GM21528 (cell line): ENCODE results near the gene SYNE3.

Experiments
- ATAC-seq: cut with Tn5 transposase; IDR thresholded peaks from one replicate; pipeline ENCODE4 v1.9.1; 2021; ENCODE audit warnings: mild to moderate bottlenecking, moderate library complexity; ENCODE audit not compliant: unreplicated experiment, low FRiP score

Gene SYNE3

GRCh38 chr14:95516554-95517181, at the start of gene SYNE3:
SYNE3 (minus strand) TSS chr14:95516650; CDS start chr14:95475821, 40,829 bp downstream.
- ATAC-seq, result peak; percentile 52

GRCh38 chr14:95564060-95564459, 47.6 kb upstream of the SYNE3 start:
- no peak for ATAC-seq

- ATAC-seq, result no peak
Measured at GRCh38 chr14:95562892-95563685, 46.6 kb upstream of the SYNE3 start.

- peak; percentile 89 for ATAC-seq
Measured at GRCh38 chr14:95561001-95561412, 44.6 kb upstream of the SYNE3 start.

- no peak for ATAC-seq
Measured at GRCh38 chr14:95559203-95559602, 42.8 kb upstream of the SYNE3 start.

GRCh38 chr14:95557832-95558231, 41.4 kb upstream of the SYNE3 start:
- ATAC-seq, result no peak

GRCh38 chr14:95557291-95557690, 40.8 kb upstream of the SYNE3 start:
- no peak for ATAC-seq

- ATAC-seq, result no peak
Measured at GRCh38 chr14:95555053-95555452, 38.6 kb upstream of the SYNE3 start.

- no peak for ATAC-seq
Measured at GRCh38 chr14:95553141-95553540, 36.7 kb upstream of the SYNE3 start.

GRCh38 chr14:95551435-95551834, 35.0 kb upstream of the SYNE3 start:
- no peak for ATAC-seq

GRCh38 chr14:95549656-95550585, 33.5 kb upstream of the SYNE3 start:
- no peak for ATAC-seq

- no peak for ATAC-seq
Measured at GRCh38 chr14:95548328-95548929, 32.0 kb upstream of the SYNE3 start.

- ATAC-seq, result no peak
Measured at GRCh38 chr14:95547626-95548327, 31.3 kb upstream of the SYNE3 start.

- no peak for ATAC-seq
Measured at GRCh38 chr14:95547272-95547625, 30.8 kb upstream of the SYNE3 start.

GRCh38 chr14:95545515-95546168, 29.2 kb upstream of the SYNE3 start:
- no peak for ATAC-seq

- ATAC-seq, result no peak
Measured at GRCh38 chr14:95544588-95544987, 28.1 kb upstream of the SYNE3 start.

GRCh38 chr14:95543021-95543420, 26.6 kb upstream of the SYNE3 start:
- ATAC-seq, result no peak

GRCh38 chr14:95541932-95542930, 25.8 kb upstream of the SYNE3 start:
- no peak for ATAC-seq
